ENCODE measurements around the gene PSD2. TPM values are rescaled to one million over a fixed set of nuclear protein-coding genes. Genes with fewer than 3 reads are reported as not detected.

Gene PSD2
- total and polyA plus RNA-seq, 2 donors: 0.08 to 0.48 TPM

GRCh38 chr5:139863855-139864558, 68.4 kb downstream of the PSD2 start:
- peaks cover 4% of the 10 kb centered on the region for H3K4me1 ChIP-seq (ENCODE audit: insufficient read depth)
- DNase-seq (ENCODE audit: extremely low spot score): no peak
- no peak overlapping the region for H3K4me3 ChIP-seq (ENCODE audit: low read depth, low read length)
- WGBS: 29% methylated on average over 5 of the region's 5 CpGs
- H3K36me3 ChIP-seq (ENCODE audit: insufficient read depth): no peaks in the 10 kb centered on the region
- no peak overlapping the region for H3K27ac ChIP-seq (ENCODE audit: low read depth)

GRCh38 chr5:139864716-139865483, 69.3 kb downstream of the PSD2 start:
- DNase-seq (ENCODE audit: extremely low spot score): no peak
- Histone ChIP-seq H3K27ac (ENCODE audit: low read depth) (no peak overlapping the region), H3K36me3 (ENCODE audit: insufficient read depth) (no peaks in the 10 kb centered on the region), H3K4me3 (ENCODE audit: low read depth, low read length) (no peak overlapping the region), H3K4me1 (ENCODE audit: insufficient read depth) (peaks cover 6% of the 10 kb centered on the region)
- 75% methylated on average over 12 of the region's 12 CpGs for WGBS

- H3K36me3 ChIP-seq (ENCODE audit: insufficient read depth): no peaks in the 10 kb centered on the region
- DNase-seq (ENCODE audit: extremely low spot score): no peak
- no peak overlapping the region for H3K4me3 ChIP-seq (ENCODE audit: low read depth, low read length)
- peaks cover 6% of the 10 kb centered on the region for H3K4me1 ChIP-seq (ENCODE audit: insufficient read depth)
- no peak overlapping the region for H3K27ac ChIP-seq (ENCODE audit: low read depth)
- WGBS: 67% methylated on average over 2 of the region's 2 CpGs
These were observed 71.5 kb downstream of the PSD2 start for GRCh38 chr5:139867109-139867508.

- DNase-seq (ENCODE audit: extremely low spot score): no peak
- no peak overlapping the region for H3K4me3 ChIP-seq (ENCODE audit: low read depth, low read length)
- peaks cover 6% of the 10 kb centered on the region for H3K4me1 ChIP-seq (ENCODE audit: insufficient read depth)
- H3K36me3 ChIP-seq (ENCODE audit: insufficient read depth): no peaks in the 10 kb centered on the region
- H3K27ac ChIP-seq (ENCODE audit: low read depth): no peak overlapping the region
These were observed 72.0 kb downstream of the PSD2 start for GRCh38 chr5:139867581-139867980.

GRCh38 chr5:139869042-139869790, 73.6 kb downstream of the PSD2 start:
- Histone ChIP-seq H3K36me3 (ENCODE audit: insufficient read depth) (no peaks in the 10 kb centered on the region), H3K27ac (ENCODE audit: low read depth) (peak overlapping the region; percentile 4), H3K4me3 (ENCODE audit: low read depth, low read length) (no peak overlapping the region), H3K4me1 (ENCODE audit: insufficient read depth) (peaks cover 6% of the 10 kb centered on the region)
- WGBS: 65% methylated on average over 9 of the region's 9 CpGs
- no peak for DNase-seq (ENCODE audit: extremely low spot score)

- 86% methylated on average over 1 of the region's 1 CpG for WGBS
- H3K27ac ChIP-seq (ENCODE audit: low read depth): no peak overlapping the region
These were observed 75.1 kb downstream of the PSD2 start for GRCh38 chr5:139870677-139871076.

GRCh38 chr5:139871614-139872013, 76.0 kb downstream of the PSD2 start:
- Histone ChIP-seq H3K4me1 (ENCODE audit: insufficient read depth) (peaks cover 2% of the 10 kb centered on the region), H3K27ac (ENCODE audit: low read depth) (no peak overlapping the region), H3K36me3 (ENCODE audit: insufficient read depth) (no peaks in the 10 kb centered on the region), H3K4me3 (ENCODE audit: low read depth, low read length) (no peak overlapping the region)
- WGBS: 90% methylated on average over 9 of the region's 9 CpGs
- DNase-seq (ENCODE audit: extremely low spot score): no peak

More at GRCh38 chr5:139870677-139871076, 75.1 kb downstream of the PSD2 start:
- no peak for DNase-seq (ENCODE audit: extremely low spot score)
- Histone ChIP-seq H3K36me3 (ENCODE audit: insufficient read depth) (no peaks in the 10 kb centered on the region), H3K4me3 (ENCODE audit: low read depth, low read length) (no peak overlapping the region), H3K4me1 (ENCODE audit: insufficient read depth) (peaks cover 2% of the 10 kb centered on the region)

GRCh38 chr5:139872052-139872766, 76.6 kb downstream of the PSD2 start:
- DNase-seq (ENCODE audit: extremely low spot score): no peak
- no peaks in the 10 kb centered on the region for H3K36me3 ChIP-seq (ENCODE audit: insufficient read depth)
- peaks cover 2% of the 10 kb centered on the region for H3K4me1 ChIP-seq (ENCODE audit: insufficient read depth)
- H3K27ac ChIP-seq (ENCODE audit: low read depth): no peak overlapping the region
- H3K4me3 ChIP-seq (ENCODE audit: low read depth, low read length): no peak overlapping the region
- WGBS: 79% methylated on average over 9 of the region's 9 CpGs

- Histone ChIP-seq H3K27ac (ENCODE audit: low read depth) (no peak overlapping the region), H3K4me3 (ENCODE audit: low read depth, low read length) (no peak overlapping the region), H3K4me1 (ENCODE audit: insufficient read depth) (peaks cover 2% of the 10 kb centered on the region), H3K36me3 (ENCODE audit: insufficient read depth) (no peaks in the 10 kb centered on the region)
- WGBS: 49% methylated on average over 16 of the region's 16 CpGs
- DNase-seq (ENCODE audit: extremely low spot score): no peak
These were observed 77.5 kb downstream of the PSD2 start for GRCh38 chr5:139872851-139873794.

- Histone ChIP-seq H3K27ac (ENCODE audit: low read depth) (no peak overlapping the region), H3K36me3 (ENCODE audit: insufficient read depth) (no peaks in the 10 kb centered on the region), H3K4me3 (ENCODE audit: low read depth, low read length) (no peak overlapping the region), H3K4me1 (ENCODE audit: insufficient read depth) (no peaks in the 10 kb centered on the region)
- DNase-seq (ENCODE audit: extremely low spot score): no peak
- WGBS: 99% methylated on average over 2 of the region's 2 CpGs
These were observed 80.3 kb downstream of the PSD2 start for GRCh38 chr5:139875957-139876356.

- Histone ChIP-seq H3K4me1 (ENCODE audit: insufficient read depth) (no peaks in the 10 kb centered on the region), H3K4me3 (ENCODE audit: low read depth, low read length) (no peak overlapping the region), H3K36me3 (ENCODE audit: insufficient read depth) (no peaks in the 10 kb centered on the region), H3K27ac (ENCODE audit: low read depth) (no peak overlapping the region)
- WGBS: 83% methylated on average over 6 of the region's 6 CpGs
- no peak for DNase-seq (ENCODE audit: extremely low spot score)
These were observed 81.6 kb downstream of the PSD2 start for GRCh38 chr5:139877129-139877597.

GRCh38 chr5:139878093-139878492, 82.5 kb downstream of the PSD2 start:
- no peak for DNase-seq (ENCODE audit: extremely low spot score)
- Histone ChIP-seq H3K36me3 (ENCODE audit: insufficient read depth) (no peaks in the 10 kb centered on the region), H3K27ac (ENCODE audit: low read depth) (peak overlapping the region; percentile 31), H3K4me3 (ENCODE audit: low read depth, low read length) (no peak overlapping the region), H3K4me1 (ENCODE audit: insufficient read depth) (no peaks in the 10 kb centered on the region)
- 92% methylated on average over 3 of the region's 3 CpGs for WGBS
